RWPE2 (cell line): Measurements from ENCODE around the gene OR2V2.
A peak's percentile ranks its signal among the peaks of the same experiment; 100 is the strongest.

Experiments used
- ATAC-seq: fragments of 200-7000 bp; cut with Tn5 transposase; 3 replicates; pipeline ENCODE4 v1.9.1; 2021; ENCODE audit warnings: low read depth
- DNase-seq: peaks from one replicate; pipeline ENCODE4 v3.0.0-alpha.2; 2020; ENCODE audit warnings: low spot score
- H3K27ac ChIP-seq: fragments of 450-650 bp; 2 replicates; pipeline ENCODE4 v1.5.1; 2017; ENCODE audit warnings: mild to moderate bottlenecking; ENCODE audit not compliant: poor library complexity, severe bottlenecking
- H3K27me3 ChIP-seq: fragments of 250-450 bp; sonication (Bioruptor Pico); 2 replicates; pipeline ENCODE4 v1.5.1; 2021; ENCODE audit warnings: mild to moderate bottlenecking, moderate library complexity; ENCODE audit not compliant: insufficient read depth, poor library complexity, severe bottlenecking
- H3K36me3 ChIP-seq: fragments of 250-450 bp; sonication (Bioruptor Pico); 2 replicates; pipeline ENCODE4 v1.5.1; 2020; ENCODE audit warnings: low read depth, mild to moderate bottlenecking, moderate library complexity
- H3K4me1 ChIP-seq: fragments of 250-450 bp; sonication (Bioruptor Pico); 2 replicates; pipeline ENCODE4 v1.5.1; 2021; ENCODE audit warnings: mild to moderate bottlenecking, moderate library complexity; ENCODE audit not compliant: insufficient read depth, poor library complexity, severe bottlenecking
- H3K4me3 ChIP-seq: fragments of 250-450 bp; sonication (Bioruptor Pico); 2 replicates; pipeline ENCODE4 v1.5.1; 2021; ENCODE audit warnings: mild to moderate bottlenecking, moderate library complexity; ENCODE audit not compliant: severe bottlenecking
- H3K9me3 ChIP-seq: fragments of 250-450 bp; sonication (Bioruptor Pico); 2 replicates; pipeline ENCODE4 v1.5.1; 2021; ENCODE audit warnings: mild to moderate bottlenecking, moderate library complexity; ENCODE audit not compliant: severe bottlenecking
- TF ChIP-seq, protein P1 (sequence below): fragments of 450-650 bp; IDR thresholded peaks from one replicate; pipeline ENCODE4 v1.5.1; 2017; ENCODE audit warnings: mild to moderate bottlenecking, moderate library complexity; ENCODE audit not compliant: poor library complexity, severe bottlenecking

Gene OR2V2

DNA sequence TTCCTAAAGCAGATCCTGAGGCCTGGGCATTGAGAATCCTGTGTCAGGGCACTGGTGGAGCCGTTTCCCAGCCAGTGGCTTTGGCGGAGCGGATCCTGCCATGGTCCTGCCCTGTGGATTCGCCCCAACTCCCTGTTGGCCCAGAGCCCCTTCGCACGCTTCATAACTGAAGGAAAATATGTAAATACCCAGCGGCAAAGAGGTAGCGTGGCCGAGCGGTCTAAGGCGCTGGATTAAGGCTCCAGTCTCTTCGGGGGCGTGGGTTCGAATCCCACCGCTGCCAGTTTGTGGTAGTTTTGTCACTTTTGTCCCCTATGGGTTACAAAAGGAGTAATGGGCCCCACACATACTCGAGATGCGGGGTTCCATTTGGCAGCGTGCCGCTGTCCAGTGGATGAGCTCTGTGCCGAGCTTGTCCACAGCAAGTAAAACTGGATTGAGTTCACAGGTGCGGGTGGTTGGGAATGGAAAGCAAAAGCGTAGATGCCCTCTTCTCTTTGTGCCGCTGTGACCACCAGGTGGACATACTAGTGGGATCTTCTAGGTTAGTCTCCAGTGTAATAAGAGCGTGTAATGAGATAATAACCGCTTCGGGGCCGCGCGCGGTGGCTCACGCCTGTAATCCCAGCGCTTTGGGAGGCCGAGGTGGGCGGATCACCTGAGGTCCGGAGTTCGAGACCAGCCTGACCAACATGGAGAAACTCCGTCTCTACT, 40.3 kb downstream of the OR2V2 start:
- peak; percentile 13 for ATAC-seq
- H3K27ac ChIP-seq: peak overlapping the region; percentile 40
- TF ChIP-seq, protein P1, sequence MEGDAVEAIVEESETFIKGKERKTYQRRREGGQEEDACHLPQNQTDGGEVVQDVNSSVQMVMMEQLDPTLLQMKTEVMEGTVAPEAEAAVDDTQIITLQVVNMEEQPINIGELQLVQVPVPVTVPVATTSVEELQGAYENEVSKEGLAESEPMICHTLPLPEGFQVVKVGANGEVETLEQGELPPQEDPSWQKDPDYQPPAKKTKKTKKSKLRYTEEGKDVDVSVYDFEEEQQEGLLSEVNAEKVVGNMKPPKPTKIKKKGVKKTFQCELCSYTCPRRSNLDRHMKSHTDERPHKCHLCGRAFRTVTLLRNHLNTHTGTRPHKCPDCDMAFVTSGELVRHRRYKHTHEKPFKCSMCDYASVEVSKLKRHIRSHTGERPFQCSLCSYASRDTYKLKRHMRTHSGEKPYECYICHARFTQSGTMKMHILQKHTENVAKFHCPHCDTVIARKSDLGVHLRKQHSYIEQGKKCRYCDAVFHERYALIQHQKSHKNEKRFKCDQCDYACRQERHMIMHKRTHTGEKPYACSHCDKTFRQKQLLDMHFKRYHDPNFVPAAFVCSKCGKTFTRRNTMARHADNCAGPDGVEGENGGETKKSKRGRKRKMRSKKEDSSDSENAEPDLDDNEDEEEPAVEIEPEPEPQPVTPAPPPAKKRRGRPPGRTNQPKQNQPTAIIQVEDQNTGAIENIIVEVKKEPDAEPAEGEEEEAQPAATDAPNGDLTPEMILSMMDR: peak; percentile 43
- DNase-seq: peak; percentile 82
- H3K4me1 ChIP-seq: peaks cover 8% of the 10 kb centered on the region
- H3K27me3 ChIP-seq: no peaks in the 10 kb centered on the region
- no peaks in the 10 kb centered on the region for H3K36me3 ChIP-seq
- peak overlapping the region; percentile 68 for H3K4me3 ChIP-seq
- no peaks in the 10 kb centered on the region for H3K9me3 ChIP-seq

- Histone ChIP-seq H3K36me3 (no peaks in the 10 kb centered on the region), H3K4me1 (peaks cover 12% of the 10 kb centered on the region), H3K9me3 (no peaks in the 10 kb centered on the region), H3K27me3 (no peaks in the 10 kb centered on the region), H3K27ac (peak overlapping the region; percentile 40), H3K4me3 (peak overlapping the region; percentile 68)
- DNase-seq: peak; percentile 85
- ATAC-seq: peak; percentile 8
- TF ChIP-seq, protein P1: no peak
Measured at GRCh38 chr5:181188700-181189362, 41.4 kb downstream of the OR2V2 start.

- H3K27me3 ChIP-seq: no peaks in the 10 kb centered on the region
- peaks cover 12% of the 10 kb centered on the region for H3K4me1 ChIP-seq
- TF ChIP-seq, protein P1: no peak
- 0 out of 2 replicates have a peak, but pooled peaks cover 3% of the 10 kb centered on the region for H3K36me3 ChIP-seq
- no peaks in the 10 kb centered on the region for H3K9me3 ChIP-seq
- H3K4me3 ChIP-seq: peak overlapping the region; percentile 68
- DNase-seq: no peak
- peak; percentile 2; the same call in 1 of the 3 replicates for ATAC-seq
- peak overlapping the region; percentile 40 for H3K27ac ChIP-seq
Measured at GRCh38 chr5:181189363-181189961, 42.1 kb downstream of the OR2V2 start.

GRCh38 chr5:181189962-181190710, 42.8 kb downstream of the OR2V2 start:
- Histone ChIP-seq H3K27ac (peak overlapping the region; percentile 40), H3K4me3 (peak overlapping the region; percentile 68), H3K9me3 (no peaks in the 10 kb centered on the region), H3K36me3 (0 out of 2 replicates have a peak, but pooled peaks cover 3% of the 10 kb centered on the region), H3K4me1 (peaks cover 12% of the 10 kb centered on the region), H3K27me3 (no peaks in the 10 kb centered on the region)
- TF ChIP-seq, protein P1: no peak
- ATAC-seq (no peak), DNase-seq (peak; percentile 74)
